Stimulated activated naive CD8-positive, alpha-beta T cell treated with anti-CD3 and anti-CD28 coated beads, Interleukin-15, Interleukin-2, amounts not matched to agents 100 U/mL and 50 U/mL, for 24 hours (primary cell): ENCODE data around the gene RTP3.
A peak's percentile ranks its signal among the peaks of the same experiment; 100 is the strongest.
"Not testable (repeated sequence)": the region's sequence is repeated elsewhere in the genome, so short reads cannot be mapped to it uniquely, and the experiment has no call there.

Experiments
- ATAC-seq: fragments of 150-1000 bp; cut with Tn5 transposase; one replicate; pipeline ENCODE4 v1.10.0; 2021
- DNase-seq: peaks from one replicate; pipeline ENCODE4 v3.0.0; 2021

Gene RTP3

DNA sequence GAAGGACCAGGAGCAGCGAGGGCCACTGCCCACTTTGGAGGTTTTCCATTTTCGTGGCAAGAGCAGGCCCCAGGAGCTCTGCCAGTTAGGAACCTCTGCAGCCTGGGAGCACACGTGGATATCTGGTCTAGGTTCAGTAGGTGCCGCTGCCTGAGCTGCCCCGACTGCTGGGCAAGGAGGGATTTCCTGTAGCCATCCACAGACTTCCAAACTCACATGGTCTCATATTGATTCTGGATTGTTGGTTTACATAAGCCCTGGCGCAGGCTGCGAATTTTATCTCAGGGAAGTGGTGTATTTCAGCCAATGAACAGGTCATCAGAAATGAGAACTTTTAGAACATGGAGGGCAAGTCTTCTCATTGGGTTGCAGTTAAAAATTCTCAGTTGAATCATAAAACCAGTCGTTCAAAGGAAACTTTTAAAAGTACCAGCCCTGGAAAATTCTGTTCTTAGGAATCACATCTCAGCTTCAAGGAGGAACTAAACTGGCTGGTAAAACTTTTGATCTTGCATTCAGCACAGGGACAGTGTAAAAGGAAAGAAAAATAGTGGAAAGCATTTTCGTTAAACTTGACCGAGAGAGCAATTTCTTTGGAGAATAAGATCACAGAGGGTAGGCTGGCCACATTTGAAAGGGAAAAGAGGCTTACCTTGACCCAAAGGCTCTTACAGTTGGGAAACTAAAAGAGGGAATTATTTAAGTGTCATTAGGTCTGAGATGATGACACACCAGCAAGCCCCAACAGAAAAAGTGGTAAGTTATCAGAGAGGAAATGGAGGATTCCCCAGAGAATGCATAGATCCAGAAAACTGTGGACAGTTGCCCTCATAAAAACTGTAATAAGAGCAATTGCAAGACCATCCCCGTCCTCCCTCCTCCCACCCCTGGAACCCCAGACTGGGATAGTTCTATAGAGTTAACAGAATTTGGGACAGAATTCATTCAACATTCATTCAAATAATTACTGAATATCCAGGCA is 6.4 kb upstream of the RTP3 start:
- no peak for DNase-seq
- ATAC-seq, result no peak

DNA sequence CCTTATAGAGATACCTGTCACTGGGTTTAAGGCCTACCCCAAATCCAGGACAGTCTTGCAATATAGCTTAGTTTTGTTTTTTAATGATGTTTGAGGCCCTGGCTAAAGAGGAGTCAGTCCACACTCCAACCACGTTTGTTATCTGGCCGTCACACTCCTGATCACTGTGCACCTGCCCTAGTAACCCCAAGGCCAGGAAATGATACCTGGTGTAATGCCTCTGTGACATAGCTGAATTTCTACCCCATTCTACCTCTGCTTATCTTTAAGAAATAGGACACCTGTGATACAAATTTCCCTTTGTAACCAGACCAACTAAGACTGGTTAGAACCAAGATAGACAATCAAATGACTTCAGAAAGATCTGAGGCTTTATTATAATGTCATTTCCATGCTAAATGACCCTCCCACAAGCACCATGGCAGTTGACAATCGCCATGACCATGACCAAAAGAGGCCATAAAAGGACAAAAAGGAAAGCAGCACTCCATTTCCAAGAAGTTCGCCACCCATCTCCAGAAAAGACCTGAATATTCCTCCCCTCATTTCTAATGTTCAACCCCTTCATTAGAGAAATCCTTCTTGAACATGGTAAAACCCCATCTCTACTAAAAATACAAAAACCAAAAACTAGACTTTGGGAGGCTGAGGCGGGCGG is 4.8 kb upstream of the RTP3 start:
- ATAC-seq (no peak), DNase-seq (no peak)

GRCh38 chr3:46494491-46494890 is 3.3 kb upstream of the RTP3 start:
- ATAC-seq, DNase-seq: not testable (repeated sequence)

DNA sequence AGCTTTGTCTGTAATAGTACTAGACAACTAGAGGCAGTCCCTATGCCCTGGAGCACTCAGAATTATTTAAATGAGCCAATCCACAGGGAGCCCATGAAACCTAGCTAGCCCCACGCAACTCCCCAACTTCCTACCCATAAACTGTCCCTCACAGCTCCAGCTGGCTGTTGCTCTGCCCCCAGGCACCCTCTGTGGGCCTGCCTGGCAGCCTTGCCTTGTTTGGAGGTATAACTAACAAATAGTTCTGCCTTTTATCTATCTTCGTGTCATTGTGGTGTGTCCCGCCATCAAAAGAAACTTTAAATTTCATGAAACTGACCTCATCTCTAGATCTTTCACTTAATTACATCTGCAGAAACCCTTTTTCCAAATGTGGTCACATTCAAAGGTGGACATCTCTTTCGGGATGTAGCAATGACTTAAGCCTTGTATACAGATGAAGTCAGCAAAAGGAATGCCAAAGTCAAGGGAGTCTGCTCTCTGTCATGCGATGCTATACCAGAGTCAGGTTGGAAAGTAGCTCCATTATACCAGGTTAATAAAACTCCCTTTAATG is 1.8 kb upstream of the RTP3 start:
- ATAC-seq, result no peak
- DNase-seq, result no peak

DNA sequence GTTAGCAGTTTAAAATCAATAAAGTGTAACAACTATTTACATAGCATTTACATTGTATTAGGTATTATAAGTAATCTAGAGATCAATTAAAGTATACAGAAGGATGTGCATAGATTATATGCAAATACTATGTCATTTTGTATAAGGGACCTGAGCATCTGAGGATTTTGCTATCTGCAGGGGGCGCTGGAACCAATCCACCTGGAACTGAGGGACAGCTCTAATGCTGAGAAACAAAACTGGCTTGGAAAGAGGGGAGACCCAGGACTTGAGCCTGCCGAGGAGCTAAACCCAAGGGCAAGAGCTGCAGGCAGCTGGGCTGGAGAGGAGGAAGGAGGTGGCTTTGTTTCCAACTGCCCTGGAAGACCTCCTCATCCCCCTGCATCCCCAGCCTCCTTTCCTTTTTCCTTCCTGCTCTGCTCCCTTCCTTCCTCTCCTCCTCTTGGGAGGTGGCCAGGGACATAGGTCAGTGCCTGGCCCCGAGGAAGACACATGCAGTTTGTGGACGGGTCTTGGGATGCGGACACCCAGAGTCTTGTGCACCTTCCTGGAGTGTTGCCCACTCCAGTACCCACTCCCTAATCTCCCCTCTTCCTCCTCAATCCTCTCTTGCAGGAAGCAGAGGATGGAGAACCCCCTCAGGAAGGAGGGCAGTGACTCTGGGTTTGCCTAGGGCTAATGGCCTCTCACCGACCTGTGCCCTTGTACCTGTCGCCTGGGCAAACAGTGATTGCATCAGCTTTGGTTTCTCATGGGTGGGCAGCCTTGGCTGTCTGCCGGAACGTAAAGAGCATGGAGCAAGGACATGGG is 825 bp upstream of the RTP3 start:
- DNase-seq (peak; percentile 48), ATAC-seq (no peak)

- DNase-seq (no peak), ATAC-seq (no peak)
Observed at GRCh38 chr3:46498916-46499519, 1.2 kb downstream of the RTP3 start.

- ATAC-seq (no peak), DNase-seq (no peak)
Observed at GRCh38 chr3:46500656-46501635, 3.2 kb downstream of the RTP3 start.

DNA sequence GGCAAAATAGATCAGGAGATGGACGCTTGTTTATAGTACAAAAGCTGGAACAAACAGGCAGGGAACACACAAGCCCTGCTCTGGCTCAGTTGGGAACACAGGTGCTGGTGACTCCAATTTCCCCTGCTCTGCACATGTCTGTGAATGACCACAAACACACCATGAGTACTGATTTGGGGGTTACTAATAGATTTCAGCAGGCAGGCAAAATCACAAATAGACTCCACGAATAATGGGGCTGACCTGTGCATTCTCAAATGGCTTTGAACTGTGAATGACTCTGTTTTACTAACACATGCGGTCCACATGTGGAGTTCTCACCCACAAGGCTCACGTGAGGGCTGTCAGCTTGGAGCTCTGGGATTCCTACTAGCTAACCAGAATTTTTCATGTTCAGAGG is 3.9 kb downstream of the RTP3 start:
- no peak for DNase-seq
- no peak for ATAC-seq

DNA sequence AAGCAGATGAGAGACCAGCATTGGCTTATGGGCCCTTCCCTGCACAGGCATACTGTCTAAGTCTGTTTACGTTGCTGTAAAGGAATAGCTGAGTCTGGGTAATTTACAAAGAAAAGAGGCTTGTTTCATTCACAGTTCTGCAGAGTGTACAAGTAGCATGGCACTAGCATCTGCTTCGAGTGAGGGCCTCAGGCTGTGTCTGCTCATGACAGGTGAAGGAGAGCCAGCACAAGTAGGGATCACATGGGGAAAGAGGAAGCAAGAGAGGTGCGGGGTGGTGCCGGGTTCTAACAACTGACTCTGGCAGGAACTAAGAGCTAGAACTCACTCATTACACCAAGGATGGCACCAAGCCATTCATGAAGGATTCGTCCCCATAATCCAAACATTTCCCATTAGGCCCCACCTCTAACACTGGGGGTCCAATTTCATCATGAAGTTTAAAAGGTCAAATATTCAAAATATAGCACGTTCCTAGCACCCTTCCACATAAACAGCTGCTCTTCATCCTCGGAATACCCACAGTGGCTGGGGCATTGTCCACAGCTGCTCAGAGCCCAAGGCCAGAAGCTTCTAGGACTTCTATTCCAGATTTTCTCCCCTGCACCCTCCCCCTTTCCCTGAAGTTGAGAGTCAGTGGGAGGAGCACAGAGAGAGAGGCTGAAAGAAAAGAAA is 5.6 kb downstream of the RTP3 start:
- ATAC-seq, result no peak
- DNase-seq, result no peak

GRCh38 chr3:46504789-46505188 is 7.0 kb downstream of the RTP3 start:
- ATAC-seq (peak; percentile 26), DNase-seq (peak; percentile 21)

DNA sequence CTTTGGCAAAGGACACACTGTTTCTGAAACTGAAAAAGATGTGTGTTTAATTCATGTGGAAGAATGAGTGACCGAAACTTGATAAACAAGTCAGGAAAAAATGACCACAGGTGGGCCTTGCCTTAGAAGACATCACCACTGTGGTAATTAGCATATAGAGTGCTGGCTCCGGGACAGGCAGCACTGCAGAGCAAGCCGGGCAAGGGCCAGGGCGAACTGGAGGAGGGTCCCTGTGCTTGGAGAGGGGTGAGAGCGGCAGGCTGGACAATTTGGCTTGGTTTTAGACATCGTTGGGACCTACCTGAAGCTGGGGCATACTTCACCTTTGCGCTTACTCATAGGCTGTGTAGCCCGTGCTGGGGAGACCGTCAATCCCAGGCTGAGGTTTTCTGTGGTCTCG is 8.2 kb downstream of the RTP3 start:
- no peak for DNase-seq
- no peak for ATAC-seq

DNA sequence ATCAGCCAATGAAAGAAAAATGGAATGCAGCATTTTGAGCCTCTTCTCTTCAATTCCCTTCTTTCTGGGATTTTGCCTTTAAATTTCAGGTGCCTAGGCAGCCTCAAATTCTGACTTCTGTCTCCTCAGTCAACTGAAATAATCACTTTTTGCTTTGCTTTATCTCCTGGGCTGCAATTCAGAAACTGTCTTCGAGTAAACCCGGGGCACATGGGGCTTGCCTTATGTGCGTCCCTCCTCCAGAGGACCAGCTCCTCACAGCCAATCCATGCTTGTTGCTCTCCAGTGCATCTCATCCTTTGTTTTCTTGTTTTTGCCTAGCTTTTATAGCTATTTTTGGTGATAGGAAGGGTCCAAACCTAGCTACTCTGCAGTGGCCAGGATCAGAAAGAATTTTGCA is 8.8 kb downstream of the RTP3 start:
- no peak for ATAC-seq
- no peak for DNase-seq

- DNase-seq, result no peak
- no peak for ATAC-seq
Observed at GRCh38 chr3:46508850-46509591, 11.2 kb downstream of the RTP3 start.

DNA sequence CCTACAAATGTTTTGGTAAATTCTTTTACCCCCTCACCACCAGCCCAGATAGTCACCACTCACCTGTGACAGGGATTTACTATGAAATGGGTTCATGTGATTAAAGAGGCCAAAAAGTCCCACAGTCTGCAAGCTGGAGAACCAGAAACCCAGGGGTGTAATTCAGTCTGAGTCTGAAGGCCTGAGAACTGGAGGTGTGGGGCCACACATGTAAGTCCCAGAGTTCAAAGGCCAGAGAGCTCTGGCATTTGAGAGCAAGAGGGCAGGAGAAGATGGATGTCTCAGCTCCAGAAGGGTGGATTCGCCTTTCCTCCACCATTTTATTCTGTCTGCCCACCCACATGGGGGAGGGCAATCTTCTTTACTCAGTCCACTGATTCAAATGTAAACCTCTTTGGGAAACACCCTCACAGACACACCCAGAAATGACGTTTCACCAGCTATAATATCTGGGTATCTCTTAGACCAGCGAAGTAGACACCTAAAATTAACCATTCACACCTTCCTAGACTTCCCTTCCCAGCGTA is 11.9 kb downstream of the RTP3 start:
- DNase-seq (no peak), ATAC-seq (no peak)

- DNase-seq, result no peak
- ATAC-seq, result no peak
Observed at GRCh38 chr3:46512191-46512749, 14.5 kb downstream of the RTP3 start.

DNA sequence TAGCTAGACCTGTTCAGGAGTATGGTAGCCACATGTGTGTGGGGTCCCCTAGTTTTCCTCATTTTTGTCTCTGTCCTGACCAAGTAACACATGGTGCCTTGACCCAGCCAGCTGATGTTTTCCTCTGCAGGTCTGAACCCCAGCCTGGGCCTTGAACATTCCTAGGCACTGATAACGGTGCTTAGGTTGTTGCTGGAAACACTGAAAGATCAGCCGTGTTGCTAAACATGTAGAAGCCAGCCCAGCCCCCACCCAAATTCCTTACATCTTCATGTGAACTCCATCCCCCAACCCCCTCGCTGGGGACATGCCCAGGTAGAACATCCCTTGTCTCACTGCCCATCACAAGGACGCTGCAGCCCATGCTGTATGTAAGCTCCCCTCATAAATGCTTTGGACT is 18.7 kb downstream of the RTP3 start:
- ATAC-seq, result no peak
- no peak for DNase-seq

GRCh38 chr3:46517016-46517783 is 19.4 kb downstream of the RTP3 start:
- DNase-seq (no peak), ATAC-seq (peak; percentile 66)

DNA sequence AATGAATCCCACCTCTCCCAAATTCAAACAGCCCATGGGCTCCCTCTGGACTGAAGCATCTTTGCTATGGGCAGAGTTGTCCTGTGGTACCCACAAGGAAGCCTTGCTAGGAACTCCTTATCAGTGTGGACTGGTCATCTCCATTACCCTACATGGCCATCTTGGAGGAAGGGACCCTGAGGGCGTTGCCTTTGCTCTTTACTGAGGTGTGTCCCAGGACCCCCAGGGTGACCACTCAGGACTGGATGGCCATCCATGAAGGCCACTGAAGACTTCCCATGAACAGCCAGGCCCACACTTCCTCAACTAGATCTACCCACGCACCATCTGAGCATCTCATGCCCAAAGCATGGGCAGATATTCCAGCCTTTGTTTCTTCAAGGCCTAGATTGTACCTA is 20.0 kb downstream of the RTP3 start:
- no peak for ATAC-seq
- no peak for DNase-seq
